ENCODE measurements around the gene BCL2.

BCL2 gene

GRCh38 chr18:63140038-63140450, 179.5 kb downstream of the BCL2 start:
- no peak overlapping the region for H3K27ac ChIP-seq

GRCh38 chr18:63138436-63139340, 180.9 kb downstream of the BCL2 start:
- no peak for TF ChIP-seq ZFX (IDR thresholded peaks at IDR 0.05)
- no peak for TF ChIP-seq CTCF (conservative IDR thresholded peaks at IDR 0.05)
- no peak overlapping the region for H3K27ac ChIP-seq

More at GRCh38 chr18:63140038-63140450, 179.5 kb downstream of the BCL2 start:
- TF ChIP-seq ZFX (IDR thresholded peaks at IDR 0.05), result no peak
- no peak for TF ChIP-seq CTCF (conservative IDR thresholded peaks at IDR 0.05)

- TF ChIP-seq ZFX (IDR thresholded peaks at IDR 0.05), result no peak
- no peak overlapping the region for H3K27ac ChIP-seq
Measured at GRCh38 chr18:63137999-63138435, 181.6 kb downstream of the BCL2 start.

- no peak overlapping the region for H3K27ac ChIP-seq
Measured at GRCh38 chr18:63135101-63135500, 184.5 kb downstream of the BCL2 start.

GRCh38 chr18:63132819-63133200, 186.8 kb downstream of the BCL2 start:
- no peak for TF ChIP-seq CTCF (conservative IDR thresholded peaks at IDR 0.05)
- H3K27ac ChIP-seq, result no peak overlapping the region

More at GRCh38 chr18:63135101-63135500, 184.5 kb downstream of the BCL2 start:
- TF ChIP-seq CTCF (conservative IDR thresholded peaks at IDR 0.05) (no peak), ZFX (IDR thresholded peaks at IDR 0.05) (no peak)

GRCh38 chr18:63131959-63132818, 187.4 kb downstream of the BCL2 start:
- TF ChIP-seq ZFX (IDR thresholded peaks at IDR 0.05) (no peak), CTCF (conservative IDR thresholded peaks at IDR 0.05) (no peak)
- no peak overlapping the region for H3K27ac ChIP-seq

GRCh38 chr18:63131106-63131958, 188.2 kb downstream of the BCL2 start:
- TF ChIP-seq CTCF (conservative IDR thresholded peaks at IDR 0.05), result peak; percentile 69
- TF ChIP-seq ZFX (IDR thresholded peaks at IDR 0.05), result no peak
- no peak overlapping the region for H3K27ac ChIP-seq

Measured in C4-2B (cell line).